Urothelium cell line (cell line): ENCODE data around the gene NHLRC4.

Experiments used
- DNase-seq: peaks from one replicate; pipeline ENCODE4 v3.0.0; 2011; ENCODE audit warnings: low spot score, mixed read lengths
- FAIRE-seq: peaks from 2 replicates; lab custom pipeline; 2011; peaks lifted over from hg19 to GRCh38; lab: Jason Lieb, UNC

NHLRC4 gene

GRCh38 chr16:530111-530817 is 36.5 kb upstream of the NHLRC4 start:
- DNase-seq (no peak), FAIRE-seq (no peak)

GRCh38 chr16:531494-532125 is 35.2 kb upstream of the NHLRC4 start:
- no peak for FAIRE-seq
- no peak for DNase-seq

- FAIRE-seq: no peak
These were observed 33.2 kb upstream of the NHLRC4 start for GRCh38 chr16:533391-534123.

GRCh38 chr16:534135-534534 is 32.7 kb upstream of the NHLRC4 start:
- no peak for FAIRE-seq
- DNase-seq: no peak

More at GRCh38 chr16:533391-534123, 33.2 kb upstream of the NHLRC4 start:
- no peak for DNase-seq

GRCh38 chr16:534856-535445 is 31.9 kb upstream of the NHLRC4 start:
- DNase-seq (no peak), FAIRE-seq (no peak)

GRCh38 chr16:535446-536405 is 31.1 kb upstream of the NHLRC4 start:
- DNase-seq (peak; percentile 64), FAIRE-seq (peak; percentile 56)

GRCh38 chr16:536746-537145 is 30.1 kb upstream of the NHLRC4 start:
- FAIRE-seq: no peak

GRCh38 chr16:537415-538335 is 29.1 kb upstream of the NHLRC4 start:
- FAIRE-seq (no peak), DNase-seq (no peak)

More at GRCh38 chr16:536746-537145, 30.1 kb upstream of the NHLRC4 start:
- no peak for DNase-seq

GRCh38 chr16:539901-540530 is 26.8 kb upstream of the NHLRC4 start:
- FAIRE-seq: no peak
- DNase-seq: no peak

- FAIRE-seq (no peak), DNase-seq (no peak)
These were observed 26.0 kb upstream of the NHLRC4 start for GRCh38 chr16:540645-541340.

GRCh38 chr16:543301-544164 is 23.3 kb upstream of the NHLRC4 start:
- FAIRE-seq: no peak

GRCh38 chr16:544517-544916 is 22.3 kb upstream of the NHLRC4 start:
- FAIRE-seq: no peak
- DNase-seq: no peak

More at GRCh38 chr16:543301-544164, 23.3 kb upstream of the NHLRC4 start:
- DNase-seq: no peak

- no peak for DNase-seq
- FAIRE-seq: no peak
These were observed 19.7 kb upstream of the NHLRC4 start for GRCh38 chr16:546909-547770.

GRCh38 chr16:548586-548985 is 18.2 kb upstream of the NHLRC4 start:
- FAIRE-seq (no peak), DNase-seq (no peak)

GRCh38 chr16:549544-550263 is 17.1 kb upstream of the NHLRC4 start:
- no peak for FAIRE-seq
- no peak for DNase-seq

GRCh38 chr16:551210-551609 is 15.6 kb upstream of the NHLRC4 start:
- no peak for FAIRE-seq
- DNase-seq: no peak
